DOHH2 (cell line): Measurements from ENCODE around the gene ODAD3.

Experiments
- H3F3A ChIP-seq: fragments of 200-600 bp; sonication (generic), shearing (Covaris generic); 2 replicates; pipeline ENCODE4 v1.6.0; 2016; ENCODE audit warnings: antibody characterized with exemption, mild to moderate bottlenecking; ENCODE audit not compliant: control insufficient read depth, insufficient read depth
- H3K27ac ChIP-seq: fragments of 200-600 bp; sonication (generic); 2 replicates; pipeline ENCODE4 v1.5.1; 2014; ENCODE audit warnings: low read depth, mild to moderate bottlenecking, low read length, moderate library complexity
- H3K27me3 ChIP-seq: fragments of 200-600 bp; sonication (generic); 2 replicates; pipeline ENCODE4 v1.6.1; 2014; ENCODE audit warnings: mild to moderate bottlenecking, low read length, mixed read lengths; ENCODE audit not compliant: control insufficient read depth
- H3K36me3 ChIP-seq: fragments of 200-600 bp; sonication (generic); 2 replicates; pipeline ENCODE4 v1.6.1; 2014; ENCODE audit warnings: mild to moderate bottlenecking, low read length, moderate library complexity, mixed read lengths; ENCODE audit not compliant: control insufficient read depth
- H3K4me1 ChIP-seq: fragments of 200-600 bp; sonication (generic); 2 replicates; pipeline ENCODE4 v1.6.1; 2014; ENCODE audit warnings: mild to moderate bottlenecking, low read length, mixed read lengths; ENCODE audit not compliant: control insufficient read depth
- H3K4me2 ChIP-seq: fragments of 200-600 bp; sonication (generic); 2 replicates; pipeline ENCODE4 v1.6.0; 2014; ENCODE audit warnings: mild to moderate bottlenecking, low read length, moderate library complexity
- H3K4me3 ChIP-seq: fragments of 200-600 bp; sonication (generic); 2 replicates; pipeline ENCODE4 v1.5.1; 2014; ENCODE audit warnings: mild to moderate bottlenecking, low read length, mixed read lengths
- H3K79me2 ChIP-seq: fragments of 200-600 bp; sonication (generic); 2 replicates; pipeline ENCODE4 v1.6.1; 2014; ENCODE audit warnings: mild to moderate bottlenecking, low read length, mixed read lengths; ENCODE audit not compliant: control insufficient read depth
- H3K9me2 ChIP-seq: fragments of 200-600 bp; sonication (generic); replicated peaks from 2 replicates; pipeline ENCODE4 v1.6.1; 2014; ENCODE audit warnings: mild to moderate bottlenecking, low read length, mixed read lengths; ENCODE audit not compliant: control insufficient read depth
- H3K9me3 ChIP-seq: fragments of 200-600 bp; sonication (generic); 2 replicates; pipeline ENCODE4 v1.6.1; 2014; ENCODE audit warnings: antibody characterized with exemption, low read length, mixed read lengths; ENCODE audit not compliant: control insufficient read depth, insufficient read depth
- H4K20me1 ChIP-seq: fragments of 200-600 bp; sonication (generic); 2 replicates; pipeline ENCODE4 v1.6.0; 2014; ENCODE audit warnings: low read depth, mild to moderate bottlenecking, antibody characterized with exemption, low read length, moderate library complexity; ENCODE audit not compliant: control insufficient read depth, insufficient read depth
- CTCF ChIP-seq: fragments of 200-600 bp; sonication (generic); IDR thresholded peaks from one replicate; pipeline ENCODE4 v1.5.1; 2014; ENCODE audit warnings: antibody characterized with exemption, mild to moderate bottlenecking, low read depth, low read length; ENCODE audit not compliant: poor library complexity, severe bottlenecking
- EZH2phosphoT487 ChIP-seq: fragments of 200-600 bp; sonication (generic); IDR thresholded peaks from 2 replicates; pipeline ENCODE4 v1.6.1; 2017; ENCODE audit warnings: borderline replicate concordance, mild to moderate bottlenecking, antibody characterized with exemption, low read length, moderate library complexity, mixed read lengths

ODAD3 gene

GRCh38 chr19:11390359-11390758, 44.6 kb downstream of the ODAD3 start:
- no peak overlapping the region for H3K27ac ChIP-seq
- peaks cover 3% of the 10 kb centered on the region; the same call in 1 of the 2 replicates for H3K9me3 ChIP-seq
- H3K4me2 ChIP-seq: no peak overlapping the region
- H3K36me3 ChIP-seq: no peaks in the 10 kb centered on the region
- H3K27me3 ChIP-seq: no peaks in the 10 kb centered on the region; the same call in 1 of the 2 replicates
- no peaks in the 10 kb centered on the region for H3K79me2 ChIP-seq
- H3K9me2 ChIP-seq: no peaks in the 10 kb centered on the region
- no peaks in the 10 kb centered on the region for H4K20me1 ChIP-seq
- H3F3A ChIP-seq: no peaks in the 10 kb centered on the region
- TF ChIP-seq EZH2phosphoT487 (no peak), CTCF (no peak)
- H3K4me1 ChIP-seq: peaks cover 19% of the 10 kb centered on the region
- H3K4me3 ChIP-seq: no peak overlapping the region

DNA sequence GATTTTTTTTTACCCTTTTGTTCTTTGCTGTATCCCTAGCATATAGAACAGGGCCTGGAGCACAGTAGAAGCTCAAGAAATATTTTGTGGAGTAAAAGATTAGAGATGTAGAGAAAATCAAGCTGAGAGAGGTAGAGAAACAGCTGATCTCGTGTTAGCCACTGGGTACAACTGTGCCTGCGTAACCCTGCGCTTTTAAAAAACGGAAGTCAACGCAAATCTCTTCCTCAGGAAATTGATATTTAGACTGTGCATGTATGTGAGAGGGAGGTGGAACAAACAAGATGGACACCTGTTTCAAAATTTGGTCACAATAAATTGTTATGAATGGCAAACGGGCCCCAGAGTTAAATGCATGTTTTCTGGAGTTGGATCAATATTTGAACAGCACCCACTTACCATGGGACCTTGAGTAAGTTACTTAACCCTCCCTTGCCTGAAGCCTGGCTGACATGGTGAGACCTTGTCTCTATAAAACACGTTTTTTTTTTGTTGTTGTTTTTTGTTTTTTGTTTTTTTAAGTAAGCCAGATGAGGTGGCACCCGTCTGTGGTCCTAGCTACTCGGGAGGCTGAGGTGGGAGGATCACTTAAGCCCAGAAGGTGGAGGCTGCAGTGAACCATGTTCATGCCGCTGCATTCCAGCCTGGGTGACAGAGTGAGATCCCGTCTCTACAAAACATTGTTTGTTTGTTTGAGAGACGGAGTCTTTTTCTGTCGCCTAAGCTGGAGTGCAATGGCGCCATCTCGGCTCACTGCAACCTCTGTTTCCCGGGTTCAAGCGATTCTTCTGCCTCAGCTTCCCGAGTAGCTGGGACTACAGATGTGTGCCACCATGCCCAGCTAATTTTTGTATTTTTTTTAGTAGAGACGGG, 47.5 kb downstream of the ODAD3 start:
- Histone ChIP-seq H3K4me2 (peak overlapping the region; percentile 74), H3K9me2 (no peaks in the 10 kb centered on the region)

GRCh38 chr19:11384778-11385129, 50.2 kb downstream of the ODAD3 start:
- H3K9me2 ChIP-seq: no peaks in the 10 kb centered on the region
- H3K27ac ChIP-seq: no peak overlapping the region
- H3K4me2 ChIP-seq: no peak overlapping the region
- no peaks in the 10 kb centered on the region for H4K20me1 ChIP-seq
- H3K27me3 ChIP-seq: peaks cover 6% of the 10 kb centered on the region; the same call in 1 of the 2 replicates
- peaks cover 9% of the 10 kb centered on the region for H3K79me2 ChIP-seq
- H3K4me1 ChIP-seq: peaks cover 50% of the 10 kb centered on the region
- no peaks in the 10 kb centered on the region for H3K9me3 ChIP-seq
- no peak overlapping the region for H3K4me3 ChIP-seq
- H3K36me3 ChIP-seq: 0 out of 2 replicates have a peak, but pooled peaks cover 5% of the 10 kb centered on the region
- H3F3A ChIP-seq: 0 out of 2 replicates have a peak, but pooled peaks cover 4% of the 10 kb centered on the region
- TF ChIP-seq EZH2phosphoT487: no peak
- no peak for TF ChIP-seq CTCF

More for the DNA sequence above, 47.5 kb downstream of the ODAD3 start:
- Histone ChIP-seq H4K20me1 (no peaks in the 10 kb centered on the region), H3K79me2 (no peaks in the 10 kb centered on the region), H3K4me3 (peak overlapping the region; percentile 61), H3K27me3 (peaks cover 6% of the 10 kb centered on the region; the same call in 1 of the 2 replicates), H3K27ac (peak overlapping the region; percentile 57), H3K9me3 (peaks cover 3% of the 10 kb centered on the region; the same call in 1 of the 2 replicates), H3K4me1 (peaks cover 39% of the 10 kb centered on the region), H3K36me3 (no peaks in the 10 kb centered on the region), H3F3A (no peaks in the 10 kb centered on the region)
- TF ChIP-seq CTCF (no peak), EZH2phosphoT487 (no peak)
